Skeletal muscle tissue (tissue), 4 donors: ENCODE results near the gene GTF2F1. TPM values are rescaled to one million over a fixed set of nuclear protein-coding genes. Genes with fewer than 3 reads are reported as not detected.

Experiments used
- H3K27ac ChIP-seq: one replicate; pipeline ENCODE4 v1.7.0; 2013; ENCODE audit warnings: mild to moderate bottlenecking, low read depth, low read length, inconsistent platforms
- H3K27me3 ChIP-seq, 3 donors: one replicate each; pipeline ENCODE4 v1.7.0; 2013; ENCODE audit warnings: low read length in 3 of 3; ENCODE audit not compliant: control insufficient read depth in 3 of 3, insufficient read depth in 3 of 3
- H3K36me3 ChIP-seq, 3 donors: one replicate each; pipeline ENCODE4 v1.7.0; 2013; ENCODE audit warnings: low read length in 3 of 3; ENCODE audit not compliant: control insufficient read depth in 3 of 3, insufficient read depth in 3 of 3
- H3K4me1 ChIP-seq, 3 donors: one replicate each; pipeline ENCODE4 v1.7.0; 2013; ENCODE audit warnings: low read length in 3 of 3, mild to moderate bottlenecking in 3 of 3; ENCODE audit not compliant: control insufficient read depth in 3 of 3, insufficient read depth in 3 of 3
- H3K4me3 ChIP-seq, 3 donors: one replicate each; pipeline ENCODE4 v1.7.0; 2013; ENCODE audit warnings: low read length in 3 of 3
- H3K9ac ChIP-seq, 3 donors: one replicate each; pipeline ENCODE4 v1.7.0; 2013; ENCODE audit warnings: low read length in 3 of 3, mild to moderate bottlenecking in 3 of 3, moderate library complexity in 2 of 3, low read depth in 1 of 3
- H3K9me3 ChIP-seq, 3 donors: one replicate each; pipeline ENCODE4 v1.7.0; 2013; ENCODE audit warnings: low read length in 3 of 3; ENCODE audit not compliant: control insufficient read depth in 3 of 3
- total RNA-seq: library from RNA; depleted of rRNA; stranded (reverse); fragments of >200 nt; gene quantifications from one replicate; pipeline ENCODE4 v1.2.3, GENCODE V29; 2014
- donor health status: Osteomylitis.

The GTF2F1 gene
- total RNA-seq, 1 donor from 2014 or later = 36.5 TPM

- H3K4me1 ChIP-seq = peaks cover 20 to 26% (median 21%) of the 10 kb centered on the region in 3 donors
- H3K36me3 ChIP-seq = peaks cover 0 to 3% (median 0%) of the 10 kb centered on the region in 3 donors
- no peak overlapping the region for H3K27ac ChIP-seq
- H3K9me3 ChIP-seq = no peaks in the 10 kb centered on the region
- H3K9ac ChIP-seq = no peak overlapping the region
- peaks cover 0 to 12% (median 0%) of the 10 kb centered on the region in 3 donors for H3K27me3 ChIP-seq
- H3K4me3 ChIP-seq = no peak overlapping the region
These were observed 34.2 kb upstream of the GTF2F1 start for GRCh38 chr19:6427131-6427530.

DNA sequence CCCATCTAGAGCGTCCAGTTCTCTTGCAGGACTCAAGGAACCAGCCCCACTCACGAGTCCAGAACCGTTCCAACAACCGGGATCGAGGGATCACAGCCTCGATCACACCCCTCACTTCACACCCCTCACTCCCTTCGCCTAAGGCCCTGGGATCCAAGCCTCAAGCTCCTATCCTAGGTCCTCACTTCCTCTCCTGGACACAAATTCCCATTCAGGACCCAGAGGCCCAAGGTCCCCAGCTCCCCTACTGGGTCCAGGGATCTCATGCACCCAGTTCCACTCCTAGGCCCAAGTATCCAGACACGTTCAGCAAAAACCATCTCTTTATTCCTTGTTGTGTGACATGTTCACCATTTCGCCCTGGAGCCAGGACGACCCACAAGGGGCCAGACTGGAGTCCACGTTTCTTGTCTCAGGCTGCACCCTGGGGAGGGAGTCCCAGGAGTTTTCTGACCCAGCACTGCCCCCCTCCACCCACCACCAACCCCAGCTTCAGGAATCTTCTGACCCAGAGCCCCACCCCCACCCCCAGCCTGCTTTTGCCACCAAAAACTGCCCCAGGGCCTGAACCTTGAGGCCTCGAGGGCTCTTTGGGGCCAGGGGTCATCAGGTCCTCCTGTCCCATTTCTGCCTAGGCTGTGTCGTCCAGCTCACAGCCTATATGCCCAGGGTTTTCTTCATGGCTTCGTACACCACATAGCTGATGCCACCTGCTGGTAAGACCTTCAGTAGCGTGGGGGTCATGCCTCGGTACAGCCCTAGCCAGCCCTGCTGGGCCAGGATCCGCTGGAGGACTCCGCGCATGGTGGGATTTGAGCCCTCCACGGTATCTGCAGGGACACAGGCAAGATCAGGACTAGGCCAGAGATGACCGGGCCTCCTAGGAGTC lies 33.0 kb upstream of the GTF2F1 start:
- Histone ChIP-seq H3K27me3 (peaks cover 0 to 8% (median 0%) of the 10 kb centered on the region in 3 donors), H3K27ac (peak overlapping the region; percentile 91), H3K9ac (peak overlapping the region; percentile 20 to 67 (median 64)), H3K4me3 (peak overlapping the region; percentile 58 to 60 (median 59)), H3K9me3 (no peaks in the 10 kb centered on the region), H3K4me1 (peaks cover 24 to 33% (median 24%) of the 10 kb centered on the region in 3 donors), H3K36me3 (peaks cover 2 to 8% (median 5%) of the 10 kb centered on the region in 3 donors)

- H3K9ac ChIP-seq = peak overlapping the region; percentile 20 to 67 (median 64)
- H3K27ac ChIP-seq = peak overlapping the region; percentile 91
- H3K4me3 ChIP-seq = peak overlapping the region; percentile 58 to 60 (median 59)
- peaks cover 0 to 8% (median 0%) of the 10 kb centered on the region in 3 donors for H3K27me3 ChIP-seq
- H3K36me3 ChIP-seq = peaks cover 11 to 16% (median 13%) of the 10 kb centered on the region in 3 donors
- peaks cover 24 to 39% (median 27%) of the 10 kb centered on the region in 3 donors for H3K4me1 ChIP-seq
- H3K9me3 ChIP-seq = no peaks in the 10 kb centered on the region
These were observed 32.2 kb upstream of the GTF2F1 start for GRCh38 chr19:6424939-6425731.

GRCh38 chr19:6424195-6424938 lies 31.4 kb upstream of the GTF2F1 start, which contains the start of gene KHSRP:
KHSRP (minus strand) TSS chr19:6424811; CDS start chr19:6424701, 110 bp downstream.
- Histone ChIP-seq H3K27ac (peak within 1 kb of the TSS; percentile 91), H3K9ac (peak within 1 kb of the TSS; percentile 69 to 91 (median 90)), H3K27me3 (peaks cover 0 to under 1% (median 0%) of the 10 kb centered on the region in 3 donors), H3K4me1 (peaks cover 24 to 39% (median 27%) of the 10 kb centered on the region in 3 donors), H3K4me3 (peak within 1 kb of the TSS; percentile 84 to 92 (median 87)), H3K36me3 (peaks cover 19 to 24% (median 21%) of the 10 kb centered on the region in 3 donors), H3K9me3 (no peaks in the 10 kb centered on the region)

DNA sequence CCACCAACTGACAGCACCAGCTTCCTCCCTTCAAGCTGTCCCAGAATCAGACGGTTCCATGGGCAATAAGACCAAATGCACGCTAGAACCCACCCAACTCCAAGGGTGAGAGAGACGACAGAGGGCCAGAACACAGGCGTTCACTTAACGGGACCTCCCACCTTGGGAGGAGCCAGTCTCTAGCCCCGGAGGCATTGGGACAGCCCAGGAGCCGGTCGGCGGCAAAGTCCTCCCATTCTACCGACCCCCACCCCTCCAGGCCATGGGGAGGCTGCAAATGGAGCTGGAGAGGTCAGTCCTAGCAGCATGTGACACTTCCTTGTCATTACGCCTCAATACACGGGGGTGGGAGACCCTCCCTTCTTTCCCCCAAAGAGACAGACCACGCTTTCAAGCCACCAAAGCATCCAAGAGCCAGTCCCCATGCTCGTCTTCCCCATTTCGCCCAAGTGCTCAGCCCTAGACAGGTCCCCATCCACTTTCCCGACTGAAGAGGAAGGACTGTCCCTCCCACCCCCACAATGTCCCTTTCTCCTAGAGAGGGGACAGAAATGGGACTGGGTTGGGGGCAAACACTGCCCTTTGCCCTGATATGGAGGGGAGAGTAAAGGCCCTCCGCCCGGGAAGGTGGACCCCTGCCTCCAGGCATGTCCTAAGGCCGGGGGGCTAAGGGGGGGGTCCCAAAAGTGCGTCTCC lies 30.7 kb upstream of the GTF2F1 start:
- Histone ChIP-seq H3K9me3 (no peaks in the 10 kb centered on the region), H3K4me3 (peak overlapping the region; percentile 84 to 92 (median 87)), H3K4me1 (peaks cover 24 to 39% (median 27%) of the 10 kb centered on the region in 3 donors), H3K9ac (peak overlapping the region; percentile 69 to 91 (median 90)), H3K36me3 (peaks cover 25 to 31% (median 28%) of the 10 kb centered on the region in 3 donors), H3K27me3 (no peaks in the 10 kb centered on the region), H3K27ac (peak overlapping the region; percentile 76)

GRCh38 chr19:6421075-6422014 lies 28.4 kb upstream of the GTF2F1 start:
- peaks cover 48 to 54% (median 49%) of the 10 kb centered on the region in 3 donors for H3K36me3 ChIP-seq
- no peak overlapping the region for H3K27ac ChIP-seq
- H3K9me3 ChIP-seq = no peaks in the 10 kb centered on the region
- H3K9ac ChIP-seq = peak overlapping the region in 1 of 3 donors; percentile 45
- H3K4me1 ChIP-seq = peaks cover 24 to 39% (median 27%) of the 10 kb centered on the region in 3 donors
- no peak overlapping the region for H3K4me3 ChIP-seq
- H3K27me3 ChIP-seq = no peaks in the 10 kb centered on the region

GRCh38 chr19:6418562-6418932 lies 25.6 kb upstream of the GTF2F1 start:
- H3K4me1 ChIP-seq = peaks cover 16 to 27% (median 19%) of the 10 kb centered on the region in 3 donors

GRCh38 chr19:6417713-6418561 lies 25.0 kb upstream of the GTF2F1 start:
- Histone ChIP-seq H3K4me3 (no peak overlapping the region), H3K9ac (no peak overlapping the region), H3K9me3 (no peaks in the 10 kb centered on the region), H3K27ac (no peak overlapping the region), H3K36me3 (peaks cover 66 to 70% (median 69%) of the 10 kb centered on the region in 3 donors), H3K4me1 (peaks cover 10 to 21% (median 13%) of the 10 kb centered on the region in 3 donors), H3K27me3 (no peaks in the 10 kb centered on the region)

More at GRCh38 chr19:6418562-6418932, 25.6 kb upstream of the GTF2F1 start:
- no peaks in the 10 kb centered on the region for H3K9me3 ChIP-seq
- H3K27me3 ChIP-seq = no peaks in the 10 kb centered on the region
- peaks cover 66 to 70% (median 69%) of the 10 kb centered on the region in 3 donors for H3K36me3 ChIP-seq
- no peak overlapping the region for H3K4me3 ChIP-seq
- H3K27ac ChIP-seq = no peak overlapping the region
- H3K9ac ChIP-seq = no peak overlapping the region
